K562 (cell line): ENCODE data around the gene EFHC1. TPM values are rescaled to one million over a fixed set of nuclear protein-coding genes. Genes with fewer than 3 reads are reported as not detected.

ENCODE experiments used
- ATAC-seq: fragments of 200-7000 bp; cut with Tn5 transposase; 3 replicates; pipeline ENCODE4 v1.9.1; 2020; ENCODE audit warnings: moderate library complexity
- BruUV-seq: library from RNA; stranded (reverse); fragments of 400-500 nt; replicated peaks from 2 replicates; lab custom pipeline; 2021; lab: Mats Ljungman, UMichigan
- CTCF ChIA-PET: fragments of 300-600 bp; formaldehyde crosslinking; extraction: SDS; loops from one replicate; lab custom pipeline; 2021; ENCODE audit warnings: low intra/inter-chr PET ratio; lab: Yijun Ruan, JAX
- POLR2A ChIA-PET: fragments of 300-600, 350-650 bp; sonication (Branson Sonifier 250); formaldehyde crosslinking; extraction: SDS; loops from one replicate; lab custom pipeline; 2021; ENCODE audit warnings: antibody characterized with exemption, inconsistent platforms; lab: Yijun Ruan, JAX
- DNase-seq, 4 experiments: peaks; one replicate each; pipeline versions ENCODE4 v3.0.0 to v3.0.0-alpha.2; 2011 to 2018; ENCODE audit warnings: low spot score in 3 of 4, mixed read lengths in 3 of 4; ENCODE audit errors: extremely low read depth in 1 of 4
- FAIRE-seq: peaks from 2 replicates; lab custom pipeline; 2011; peaks lifted over from hg19 to GRCh38; lab: Jason Lieb, UNC
- H2AFZ ChIP-seq: 2 replicates; pipeline ENCODE4 v1.6.0; 2011; ENCODE audit warnings: low read depth, low read length, control low read depth, inconsistent platforms
- H3K27ac ChIP-seq: fragments of 200-600 bp; 3 replicates; pipeline ENCODE4 v1.8.0; 2011; ENCODE audit warnings: low read depth, mild to moderate bottlenecking, control low read depth, inconsistent platforms, low read length, moderate library complexity, mixed read lengths; ENCODE audit errors: extremely low read depth
- H3K27me3 ChIP-seq, 2 experiments: fragments of 300-600 bp in 1 of 2; 2 replicates in 1 of 2; 3 replicates in 1 of 2; pipeline versions ENCODE4 v1.6.0 to v1.8.0; 2011; ENCODE audit warnings: inconsistent platforms in 2 of 2, low read length in 2 of 2, mild to moderate bottlenecking in 1 of 2, mixed read lengths in 1 of 2, moderate library complexity in 1 of 2; ENCODE audit not compliant: control insufficient read depth in 2 of 2, insufficient read depth in 2 of 2
- H3K36me3 ChIP-seq: fragments of 300-600 bp; 3 replicates; pipeline ENCODE4 v1.8.0; 2011; ENCODE audit warnings: mild to moderate bottlenecking, low read length, inconsistent platforms; ENCODE audit not compliant: control insufficient read depth, insufficient read depth
- H3K4me1 ChIP-seq, 2 experiments: fragments of 200-600 bp in 1 of 2; replicated peaks in 1 of 2; 2 replicates in 1 of 2; 3 replicates in 1 of 2; pipeline versions ENCODE4 v1.5.1 to v1.8.0; 2011; ENCODE audit warnings: inconsistent platforms in 2 of 2, low read length in 2 of 2, mild to moderate bottlenecking in 1 of 2, mixed read lengths in 1 of 2, moderate library complexity in 1 of 2; ENCODE audit not compliant: control insufficient read depth in 2 of 2, insufficient read depth in 2 of 2
- H3K4me2 ChIP-seq: 2 replicates; pipeline ENCODE4 v1.6.1; 2011; ENCODE audit warnings: low read length, control low read depth, inconsistent platforms, mixed read lengths; ENCODE audit not compliant: insufficient read depth
- H3K4me3 ChIP-seq: fragments of 200-600 bp; sonication (generic), shearing (Covaris generic); 2 replicates; pipeline ENCODE4 v1.5.1; 2016; ENCODE audit warnings: control low read depth, inconsistent platforms
- H3K79me2 ChIP-seq: fragments of 200-600 bp; 3 replicates; pipeline ENCODE4 v1.8.0; 2011; ENCODE audit warnings: low read length, inconsistent platforms; ENCODE audit not compliant: control insufficient read depth, insufficient read depth
- H3K9ac ChIP-seq, 2 experiments: 2 replicates each; pipeline versions ENCODE4 v1.6.0 to v1.6.1; 2011; ENCODE audit warnings: low read depth in 2 of 2, low read length in 2 of 2, control low read depth in 1 of 2, inconsistent platforms in 1 of 2, mild to moderate bottlenecking in 1 of 2, mixed read lengths in 1 of 2; ENCODE audit not compliant: insufficient read depth in 1 of 2
- H3K9me1 ChIP-seq: one replicate; pipeline ENCODE4 v1.6.0; 2011; ENCODE audit warnings: inconsistent platforms, mild to moderate bottlenecking, low read length, moderate library complexity; ENCODE audit not compliant: control insufficient read depth, insufficient read depth
- H3K9me3 ChIP-seq: replicated peaks from 2 replicates; pipeline ENCODE4 v1.5.1; 2011; ENCODE audit warnings: low read depth, low read length, inconsistent platforms; ENCODE audit not compliant: control insufficient read depth, insufficient read depth
- H4K20me1 ChIP-seq: replicated peaks from 2 replicates; pipeline ENCODE4 v1.6.1; 2011; ENCODE audit warnings: low read length, inconsistent platforms, mixed read lengths; ENCODE audit not compliant: control insufficient read depth, insufficient read depth
- HNRNPL ChIP-seq: fragments of 200-400 bp; formaldehyde crosslinking; IDR thresholded peaks from 2 replicates; pipeline ENCODE4 v1.6.1; 2017; ENCODE audit warnings: low read depth, mild to moderate bottlenecking, low read length
- NFYB ChIP-seq: IDR thresholded peaks from 2 replicates; pipeline ENCODE4 v1.6.1; 2011; ENCODE audit warnings: mild to moderate bottlenecking, moderate library complexity; ENCODE audit not compliant: insufficient read length; ENCODE audit errors: extremely low read depth
- POLR2AphosphoS2 ChIP-seq: IDR thresholded peaks from 2 replicates; pipeline ENCODE4 v1.6.1; 2012; ENCODE audit warnings: low read length, improper control_type of control experiment
- RBM22 ChIP-seq: fragments of 200-400 bp; formaldehyde crosslinking; IDR thresholded peaks from 2 replicates; pipeline ENCODE4 v1.6.1; 2018; ENCODE audit warnings: low read length, low read depth; ENCODE audit not compliant: poor library complexity, severe bottlenecking
- RHOXF2B ChIP-seq: fragments of 250-450 bp; sonication (Bioruptor Pico); conservative IDR thresholded peaks from 2 replicates; pipeline ENCODE4 v1.5.1; 2021
- SMAD4 ChIP-seq: fragments of 250-450 bp; sonication (Bioruptor Pico); conservative IDR thresholded peaks from 2 replicates; pipeline ENCODE4 v1.8.0; 2021; ENCODE audit warnings: inconsistent platforms, mild to moderate bottlenecking, moderate library complexity
- STAT6 ChIP-seq: sonication (generic); formaldehyde crosslinking; IDR thresholded peaks from 2 replicates; pipeline ENCODE4 v1.8.1; 2023; ENCODE audit warnings: mild to moderate bottlenecking, missing genetic modification reagents
- ZNF79 ChIP-seq: fragments of 250-450 bp; sonication (Bioruptor Pico); IDR thresholded peaks from 2 replicates; pipeline ENCODE4 v1.4.0; 2020; ENCODE audit warnings: low read depth, mild to moderate bottlenecking, moderate library complexity
- WGBS: fragments of 100-300 bp; shearing (Covaris generic); methylation state at CpG from one replicate; pipeline ENCODE4 v1.1.6; 2016; ENCODE audit warnings: low coverage, mixed read lengths; ENCODE audit not compliant: insufficient coverage; ENCODE audit errors: missing lambda C conversion rate; 5-methylcytosine and 5-hydroxymethylcytosine counted together
- in situ Hi-C: fragments of 300-500 bp; cut with MboI; formaldehyde crosslinking; loops from 4 replicates; pipeline ENCODE4 v1.15.0; 2018; ENCODE audit warnings: inconsistent platforms, mixed read lengths
- intact Hi-C: fragments of 100-400 bp; cut with micrococcal nuclease; formaldehyde crosslinking; loops from 2 replicates; pipeline ENCODE4 v1.14.2; 2022
- polyA plus RNA-seq, 8 experiments: library from polyadenylated mRNA; depleted of rRNA in 4 of 8; stranded (reverse) in 5 of 8; unstranded in 3 of 8; fragments of >200 nt; fragmentation: Nextera tagmentation in 2 of 8; fragmentation: Illumina TruSeq in 1 of 8; extraction: Ambion mirVana in 2 of 8; extraction: Trizol in 1 of 8; gene quantifications; 2 replicates each; pipeline versions ENCODE4 v1.2.1 to v1.2.3, GENCODE V29; 2011 to 2014; ENCODE audit warnings: inconsistent platforms in 1 of 8, missing spikeins in 1 of 8
- total RNA-seq, 7 experiments: library from RNA; depleted of rRNA in 6 of 7; stranded (reverse); fragments of >200 nt in 6 of 7; fragmentation: Illumina TruSeq in 2 of 7; extraction: Trizol in 2 of 7; gene quantifications; 2 replicates each; pipeline versions ENCODE4 v1.2.1 to v1.2.3, GENCODE V29; 2011 to 2021; ENCODE audit warnings: low replicate concordance in 1 of 7
- TF ChIP-seq, protein P1 (sequence below): fragments of 450-650 bp; formaldehyde crosslinking; IDR thresholded peaks from 2 replicates; pipeline ENCODE4 v1.4.0; 2022; ENCODE audit warnings: missing genetic modification characterization

The EFHC1 gene
- total and polyA plus RNA-seq, 9 of the 15 experiments (the other 6 are each of a cell fraction or from before 2014, with no cell fraction given) = 9.5 to 31.0 (median 14.9) TPM

DNA sequence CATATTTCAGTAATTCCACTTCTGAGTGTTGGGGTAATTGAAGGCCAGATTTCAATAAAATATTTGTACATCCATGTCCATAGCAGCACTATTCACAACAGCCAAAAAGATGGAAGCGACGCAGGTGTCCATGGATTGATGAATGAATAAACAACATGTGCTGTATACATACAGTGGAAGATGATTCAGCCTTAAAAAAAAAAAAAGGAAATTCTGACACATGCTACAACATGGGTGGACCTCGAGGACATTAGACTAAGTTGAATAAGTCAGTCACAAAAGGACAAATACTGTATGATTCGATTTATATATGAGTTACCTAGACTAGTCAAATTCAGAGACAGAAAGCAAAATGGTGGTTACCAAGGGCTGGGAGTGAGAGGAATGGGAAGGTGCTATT is 99.5 kb downstream of the EFHC1 start:
- in situ Hi-C loops = no loop called here
- WGBS = 71% methylated on average over 4 of the region's 4 CpGs
- intact Hi-C loops = loop anchor here (5.0 to 10.0 kb wide), 2 partner anchors 58 to 235 kb away; partner anchors contain the start of genes MCM3 and TRAM2

More for the DNA sequence above, 99.5 kb downstream of the EFHC1 start:
- Histone ChIP-seq H2AFZ (no peak overlapping the region), H3K4me3 (no peak overlapping the region), H3K4me2 (no peak overlapping the region), H4K20me1 (no peaks in the 10 kb centered on the region), H3K9me3 (no peaks in the 10 kb centered on the region), H3K36me3 (peaks cover 21% of the 10 kb centered on the region; the same call in 2 of the 3 replicates), H3K4me1 (peaks cover 28 to 52% of the 10 kb centered on the region in 2 experiments), H3K27me3 (no peaks in the 10 kb centered on the region), H3K9me1 (peaks cover 3% of the 10 kb centered on the region), H3K79me2 (peaks cover 6% of the 10 kb centered on the region; the same call in 1 of the 3 replicates), H3K9ac (no peak overlapping the region), H3K27ac (no peak overlapping the region)
- ATAC-seq (no peak), DNase-seq (no peak), FAIRE-seq (no peak)
- ChIA-PET POLR2A (interaction anchor here (0.5 kb wide), 1 partner anchor 20 kb away, joined by 3 read pairs; no protein-coding TSS in a partner anchor), CTCF (no interaction called here)
- TF ChIP-seq RBM22 (no peak), STAT6 (CRISPR knock-in tag) (no peak), HNRNPL (no peak), ZNF79 (CRISPR knock-in tag) (no peak), POLR2AphosphoS2 (no peak), SMAD4 (no peak), RHOXF2B (no peak), NFYB (no peak)
- TF ChIP-seq, protein P1, sequence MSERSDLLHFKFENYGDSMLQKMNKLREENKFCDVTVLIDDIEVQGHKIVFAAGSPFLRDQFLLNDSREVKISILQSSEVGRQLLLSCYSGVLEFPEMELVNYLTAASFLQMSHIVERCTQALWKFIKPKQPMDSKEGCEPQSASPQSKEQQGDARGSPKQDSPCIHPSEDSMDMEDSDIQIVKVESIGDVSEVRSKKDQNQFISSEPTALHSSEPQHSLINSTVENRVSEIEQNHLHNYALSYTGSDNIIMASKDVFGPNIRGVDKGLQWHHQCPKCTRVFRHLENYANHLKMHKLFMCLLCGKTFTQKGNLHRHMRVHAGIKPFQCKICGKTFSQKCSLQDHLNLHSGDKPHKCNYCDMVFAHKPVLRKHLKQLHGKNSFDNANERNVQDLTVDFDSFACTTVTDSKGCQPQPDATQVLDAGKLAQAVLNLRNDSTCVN (CRISPR knock-in tag) = no peak
- no TSS peak for BruUV-seq
